GM13976 (cell line): ENCODE measurements around the gene PACRG.

ENCODE experiments used
- DNase-seq: peaks from one replicate; pipeline ENCODE4 v3.0.0; 2012; ENCODE audit warnings: low spot score
- CTCF ChIP-seq: IDR thresholded peaks from 2 replicates; pipeline ENCODE4 v1.5.1; 2012; ENCODE audit warnings: borderline replicate concordance, mild to moderate bottlenecking; ENCODE audit not compliant: insufficient read depth; ENCODE audit errors: extremely low read depth, missing control alignments, control extremely low read depth
- in situ Hi-C: fragments of 300-500 bp; cut with MboI; formaldehyde crosslinking; loops from one replicate; pipeline ENCODE4 v1.12.0; 2022; ENCODE audit warnings: low sequenced_read_pairs, mixed read lengths, inconsistent platforms; ENCODE audit not compliant: unreplicated experiment

The PACRG gene

GRCh38 chr6:163123098-163123497 is 395.3 kb downstream of the PACRG start:
- DNase-seq = no peak
- TF ChIP-seq CTCF = no peak
- in situ Hi-C loops = no loop called here

DNA sequence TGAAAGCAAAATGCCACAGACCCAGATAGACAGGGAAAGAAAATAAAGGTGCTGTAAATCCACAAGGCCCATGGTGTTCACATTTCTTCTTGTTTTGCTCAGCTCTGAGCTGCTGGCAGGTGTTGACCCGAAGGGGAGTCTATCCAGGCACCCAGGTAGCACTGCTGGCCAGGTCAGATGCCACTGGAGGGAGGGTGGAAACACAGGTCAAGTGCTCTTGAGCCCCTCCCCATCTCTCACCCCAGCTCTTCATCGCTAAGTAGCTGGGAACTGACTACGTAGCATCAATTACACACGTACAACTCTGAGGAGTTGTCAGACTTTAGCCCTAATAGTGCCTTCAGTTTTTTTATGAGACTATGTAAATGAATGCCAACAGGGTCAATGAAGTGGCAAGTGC is 399.0 kb downstream of the PACRG start:
- no peak for DNase-seq
- no peak for TF ChIP-seq CTCF
- in situ Hi-C loops = no loop called here

GRCh38 chr6:163127587-163127986 is 399.8 kb downstream of the PACRG start:
- TF ChIP-seq CTCF = no peak
- DNase-seq = no peak
- in situ Hi-C loops = no loop called here

DNA sequence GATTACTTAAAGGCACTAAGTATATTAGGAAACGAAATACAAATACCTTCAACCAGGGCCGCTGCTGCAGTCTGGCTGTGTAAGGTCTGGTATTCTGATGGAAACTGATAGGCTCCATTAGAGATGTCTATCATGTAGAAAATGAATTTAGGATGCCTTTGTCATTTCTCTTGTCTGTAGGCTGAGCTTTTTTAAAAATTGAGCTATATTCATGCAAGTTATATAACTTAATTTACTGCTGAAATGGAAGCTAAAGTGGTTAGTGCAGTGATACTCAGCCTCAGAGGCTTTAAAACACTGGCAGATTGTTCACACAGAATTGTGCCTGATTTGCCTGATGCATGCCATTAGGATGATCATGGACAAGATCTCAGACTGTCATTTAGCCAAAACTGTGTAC is 400.6 kb downstream of the PACRG start:
- no peak for DNase-seq
- in situ Hi-C loops = no loop called here
- no peak for TF ChIP-seq CTCF

GRCh38 chr6:163132050-163132750 is 404.4 kb downstream of the PACRG start:
- DNase-seq = no peak
- TF ChIP-seq CTCF = no peak
- in situ Hi-C loops = no loop called here

DNA sequence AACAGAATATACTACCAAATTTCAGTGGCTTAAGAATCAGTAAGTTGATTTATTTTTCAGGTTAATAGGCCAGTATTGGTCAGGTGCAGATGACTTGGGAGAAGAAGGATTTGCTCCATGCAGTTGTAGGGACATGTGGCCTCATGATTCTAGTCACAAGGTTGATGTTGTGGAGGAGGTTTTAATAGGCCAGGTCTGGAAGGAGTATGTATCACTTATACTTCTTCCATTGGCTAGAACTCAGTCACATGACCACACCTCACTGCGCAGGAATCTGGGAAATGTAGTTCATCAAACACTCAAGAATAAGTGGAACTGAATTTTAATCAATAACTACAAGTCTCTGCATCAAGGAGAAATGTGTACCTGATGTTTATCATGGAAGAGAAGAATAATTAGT is 405.2 kb downstream of the PACRG start:
- in situ Hi-C loops = no loop called here
- DNase-seq = no peak
- TF ChIP-seq CTCF = no peak
